ENCODE results near the gene MAP3K8. TPM values are rescaled to one million over a fixed set of nuclear protein-coding genes. Genes with fewer than 3 reads are reported as not detected.

MAP3K8 gene
- total and polyA plus RNA-seq, 10 of the 15 experiments (the other 5 are each of a cell fraction or from before 2014, with no cell fraction given), result 25.5 to 115 (median 40.2) TPM

GRCh38 chr10:30417301-30417700 lies 16.7 kb upstream of the MAP3K8 start:
- Histone ChIP-seq H3K4me1 (ENCODE audit: control insufficient read depth, insufficient read depth, low read length) (peaks cover 48% of the 10 kb centered on the region), H2AFZ (ENCODE audit: control insufficient read depth, low read depth, low read length) (no peak overlapping the region; the same call in 1 of the 2 replicates), H3K36me3 (ENCODE audit: control insufficient read depth in 2 of 2, insufficient read depth in 2 of 2, low read length in 1 of 2) (no peaks in the 10 kb centered on the region), H3K4me2 (ENCODE audit: control insufficient read depth, insufficient read depth) (peak overlapping the region; percentile 27; the same call in 1 of the 2 replicates), H3K9me3 (replicated peaks; ENCODE audit: control insufficient read depth, insufficient read depth, low read length) (no peaks in the 10 kb centered on the region), H3K27me3 (replicated peaks in 1 of 2; ENCODE audit: control insufficient read depth in 2 of 2, insufficient read depth in 2 of 2, low read length in 1 of 2) (no peaks in the 10 kb centered on the region), H3K79me2 (ENCODE audit: control insufficient read depth, insufficient read depth, low read length) (0 out of 2 replicates have a peak, but pooled peaks cover 2% of the 10 kb centered on the region), H3K4me3 (no peak overlapping the region), H3K27ac (ENCODE audit: control insufficient read depth, insufficient read depth) (no peak overlapping the region; the same call in 1 of the 2 replicates), H4K20me1 (ENCODE audit: control insufficient read depth, insufficient read depth) (no peaks in the 10 kb centered on the region), H3K9ac (ENCODE audit: control insufficient read depth, insufficient read depth, low read length) (0 out of 2 replicates have a peak overlapping the region, but pooled peaks have one; percentile 20)
- ChIA-PET RAD21 (ENCODE audit: unreplicated experiment) (interaction anchor here (1.2 to 14.3 kb wide), 5 partner anchors 15 to 174 kb away, joined by 3 to 255 read pairs (median 32); partner anchors contain the start of gene MAP3K8), CTCF (interaction anchor here (1.0 to 13.8 kb wide), 4 partner anchors 8 to 112 kb away, joined by 3 to 217 read pairs (median 10); no protein-coding TSS in a partner anchor), SMC1A (ENCODE audit: uncharacterized antibody, unreplicated experiment) (interaction anchor here (1.0 to 14.7 kb wide), 7 partner anchors 16 to 112 kb away, joined by 3 to 262 read pairs (median 10); partner anchors contain the start of gene MAP3K8), POLR2A (interaction anchor here (1.1 to 6.6 kb wide), 4 partner anchors 14 to 112 kb away, joined by 4 to 132 read pairs (median 8); partner anchors contain the start of gene MAP3K8)
- intact Hi-C loops (cut with micrococcal nuclease; ENCODE audit: unreplicated experiment) (loop anchor here (5.0 kb wide), 1 partner anchor 75 kb away; no protein-coding TSS in a partner anchor), in situ Hi-C loops (cut with MboI) (loop anchor here (5.0 kb wide), 1 partner anchor 115 kb away; no protein-coding TSS in a partner anchor)
- DNase-seq (ENCODE audit: low read depth, low spot score), result no peak
- 74% methylated on average over 3 of the region's 3 CpGs for WGBS (ENCODE audit: insufficient coverage, insufficient replicate concordance, low lambda C conversion rate, missing lambda C conversion rate)
- no peak for ATAC-seq
- TF ChIP-seq TARDBP (IDR thresholded peaks at IDR 0.05; ENCODE audit: borderline replicate concordance), result no peak
- TF ChIP-seq MYB (IDR thresholded peaks at IDR 0.05; ENCODE audit: borderline replicate concordance, low read depth, low read length), result no peak
- no peak for FAIRE-seq
- no TSS peak for BruUV-seq (replicated peaks)

- FAIRE-seq, result peak; percentile 23
- intact Hi-C loops (cut with micrococcal nuclease; ENCODE audit: unreplicated experiment), result no loop called here
- H3K27ac ChIP-seq (ENCODE audit: control insufficient read depth, insufficient read depth), result peak overlapping the region; percentile 67
- no TSS peak for BruUV-seq (replicated peaks)
- in situ Hi-C loops (cut with MboI), result no loop called here
- no peaks in the 10 kb centered on the region for H3K79me2 ChIP-seq (ENCODE audit: control insufficient read depth, insufficient read depth, low read length)
- ChIA-PET CTCF (interaction anchor here (0.9 to 13.8 kb wide), 9 partner anchors 10 to 171 kb away, joined by 3 to 217 read pairs (median 4); no protein-coding TSS in a partner anchor), SMC1A (ENCODE audit: uncharacterized antibody, unreplicated experiment) (interaction anchor here (0.5 to 14.7 kb wide), 14 partner anchors 13 to 714 kb away, joined by 3 to 262 read pairs (median 4); partner anchors contain the start of gene MAP3K8), RAD21 (ENCODE audit: unreplicated experiment) (interaction anchor here (0.7 to 14.3 kb wide), 7 partner anchors 12 to 116 kb away, joined by 3 to 255 read pairs (median 11); partner anchors contain the start of gene MAP3K8), POLR2A (interaction anchor here (0.9 to 6.6 kb wide), 9 partner anchors 11 to 164 kb away, joined by 3 to 132 read pairs (median 4); partner anchors contain the start of gene MAP3K8)
- no peak overlapping the region for H3K9ac ChIP-seq (ENCODE audit: control insufficient read depth, insufficient read depth, low read length)
- WGBS (ENCODE audit: insufficient coverage, insufficient replicate concordance, low lambda C conversion rate, missing lambda C conversion rate), result 6% methylated on average over 2 of the region's 2 CpGs
- H3K4me3 ChIP-seq, result no peak overlapping the region
- no peak for DNase-seq (ENCODE audit: low read depth, low spot score)
- peak; percentile 92 for ATAC-seq
- H2AFZ ChIP-seq (ENCODE audit: control insufficient read depth, low read depth, low read length), result no peak overlapping the region
- H3K9me3 ChIP-seq (replicated peaks; ENCODE audit: control insufficient read depth, insufficient read depth, low read length), result no peaks in the 10 kb centered on the region
- H3K27me3 ChIP-seq (replicated peaks in 1 of 2; ENCODE audit: control insufficient read depth in 2 of 2, insufficient read depth in 2 of 2, low read length in 1 of 2), result no peaks in the 10 kb centered on the region
- H3K4me2 ChIP-seq (ENCODE audit: control insufficient read depth, insufficient read depth), result peak overlapping the region; percentile 23; the same call in 1 of the 2 replicates
- no peaks in the 10 kb centered on the region for H3K36me3 ChIP-seq (ENCODE audit: control insufficient read depth in 2 of 2, insufficient read depth in 2 of 2, low read length in 1 of 2)
- H3K4me1 ChIP-seq (ENCODE audit: control insufficient read depth, insufficient read depth, low read length), result peaks cover 58% of the 10 kb centered on the region
- H4K20me1 ChIP-seq (ENCODE audit: control insufficient read depth, insufficient read depth), result no peaks in the 10 kb centered on the region
- 0 out of 2 replicates have a peak, but pooled peaks have one; percentile 38 for TF ChIP-seq TCF3 (IDR thresholded peaks at IDR 0.05; ENCODE audit: borderline replicate concordance, insufficient read depth, low read depth, low read length)
- peak; percentile 95 for TF ChIP-seq DPF2 (IDR thresholded peaks at IDR 0.05)
- 0 out of 2 replicates have a peak, but pooled peaks have one; percentile 17 for TF ChIP-seq GABPA (IDR thresholded peaks at IDR 0.05; ENCODE audit: low read depth)
- peak; percentile 76 for TF ChIP-seq IKZF1 (conservative IDR thresholded peaks at IDR 0.05)
- no peak for TF ChIP-seq MXI1 (IDR thresholded peaks at IDR 0.05; ENCODE audit: low read depth, low read length)
- TF ChIP-seq ZBTB33 (IDR thresholded peaks at IDR 0.05), result no peak
- no peak for TF ChIP-seq BRCA1 (IDR thresholded peaks at IDR 0.05; ENCODE audit: low read depth, low read length)
- TF ChIP-seq CREB1 (IDR thresholded peaks at IDR 0.05; ENCODE audit: low read depth), result peak; percentile 66; the same call in 1 of the 2 replicates
- peak; percentile 84 for TF ChIP-seq EED (IDR thresholded peaks at IDR 0.05; ENCODE audit: low read depth)
- peak; percentile 47 to 78; a peak in 2 of 4 replicates for TF ChIP-seq BHLHE40 (IDR thresholded peaks at IDR 0.05; ENCODE audit: borderline replicate concordance in 1 of 2, low read depth in 2 of 2, low read length in 1 of 2)
- TF ChIP-seq JUND (IDR thresholded peaks at IDR 0.05; ENCODE audit: low read depth, low read length), result no peak
- TF ChIP-seq RBBP5 (conservative IDR thresholded peaks at IDR 0.05), result no peak
- peak; percentile 55; the same call in 1 of the 2 replicates for TF ChIP-seq MTA3 (IDR thresholded peaks at IDR 0.05; ENCODE audit: borderline replicate concordance, low read length)
- TF ChIP-seq CBFB (IDR thresholded peaks at IDR 0.05; ENCODE audit: low read depth), result peak; percentile 86
Measured at GRCh38 chr10:30420266-30420665, 13.7 kb upstream of the MAP3K8 start.
